Suprapubic skin (tissue), 4 donors: ENCODE results near the gene KCNH4. TPM values are rescaled to one million over a fixed set of nuclear protein-coding genes. Genes with fewer than 3 reads are reported as not detected.

ENCODE experiments used
- DNase-seq, 2 donors: peaks; one replicate each; pipeline ENCODE4 v3.0.0-alpha.2; 2019; ENCODE audit warnings: low spot score in 2 of 2
- H3K27ac ChIP-seq: fragments of 200-600 bp; sonication (generic); one replicate; pipeline ENCODE4 v1.5.1; 2019
- H3K27me3 ChIP-seq: fragments of 200-600 bp; sonication (generic); one replicate; pipeline ENCODE4 v1.5.1; 2019
- H3K36me3 ChIP-seq: fragments of 200-600 bp; sonication (generic); one replicate; pipeline ENCODE4 v1.5.1; 2019
- H3K4me1 ChIP-seq: fragments of 200-600 bp; sonication (generic); one replicate; pipeline ENCODE4 v1.5.1; 2019
- H3K4me3 ChIP-seq: fragments of 200-600 bp; sonication (generic); one replicate; pipeline ENCODE4 v1.5.1; 2019; ENCODE audit warnings: mild to moderate bottlenecking
- H3K9me3 ChIP-seq: fragments of 200-600 bp; sonication (generic); one replicate; pipeline ENCODE4 v1.5.1; 2019
- EP300 ChIP-seq: sonication (generic); formaldehyde crosslinking; IDR thresholded peaks from one replicate; pipeline ENCODE4 v1.6.1; 2017; ENCODE audit warnings: antibody characterized with exemption
- POLR2A ChIP-seq, 2 donors: fragments of 450-650 bp; IDR thresholded peaks; one replicate each; pipeline ENCODE4 v1.6.1; 2017; ENCODE audit warnings: antibody characterized with exemption in 2 of 2, mild to moderate bottlenecking in 2 of 2, moderate library complexity in 2 of 2
- POLR2AphosphoS5 ChIP-seq, 3 donors: sonication (generic); formaldehyde crosslinking; IDR thresholded peaks; one replicate each; pipeline ENCODE4 v1.6.1; 2017; ENCODE audit warnings: antibody characterized with exemption in 3 of 3
- WGBS: methylation state at CpG from one replicate; pipeline ENCODE4 v1.1.5; 2018; 5-methylcytosine and 5-hydroxymethylcytosine counted together
- total RNA-seq, 4 donors: library from RNA; depleted of rRNA; stranded (reverse); fragments of >200 nt; gene quantifications; one replicate each; pipeline ENCODE4 v1.1.0, GENCODE V29; 2016
- TF ChIP-seq, protein P1 (sequence below), 2 donors: fragments of 200-600 bp in 1 of 2; fragments of 450-650 bp in 1 of 2; sonication (generic) in 1 of 2; IDR thresholded peaks; one replicate each; pipeline ENCODE4 v1.5.1; 2016 to 2019; ENCODE audit warnings: antibody characterized with exemption in 2 of 2, mild to moderate bottlenecking in 1 of 2, moderate library complexity in 1 of 2

The KCNH4 gene
- total RNA-seq, 4 donors from 2014 or later: not detected

GRCh38 chr17:42111265-42111636, 69.7 kb downstream of the KCNH4 start:
- WGBS: 90% methylated on average over 11 of the region's 11 CpGs
- Histone ChIP-seq H3K27ac (peak overlapping the region; percentile 92), H3K4me1 (peaks cover 33% of the 10 kb centered on the region), H3K9me3 (no peaks in the 10 kb centered on the region), H3K4me3 (peak overlapping the region; percentile 62), H3K36me3 (peaks cover 5% of the 10 kb centered on the region), H3K27me3 (no peaks in the 10 kb centered on the region)
- TF ChIP-seq EP300 (no peak), POLR2AphosphoS5 (IDR thresholded peaks at IDR 0.05) (no peak), POLR2A (IDR thresholded peaks at IDR 0.05) (no peak)
- TF ChIP-seq, protein P1, sequence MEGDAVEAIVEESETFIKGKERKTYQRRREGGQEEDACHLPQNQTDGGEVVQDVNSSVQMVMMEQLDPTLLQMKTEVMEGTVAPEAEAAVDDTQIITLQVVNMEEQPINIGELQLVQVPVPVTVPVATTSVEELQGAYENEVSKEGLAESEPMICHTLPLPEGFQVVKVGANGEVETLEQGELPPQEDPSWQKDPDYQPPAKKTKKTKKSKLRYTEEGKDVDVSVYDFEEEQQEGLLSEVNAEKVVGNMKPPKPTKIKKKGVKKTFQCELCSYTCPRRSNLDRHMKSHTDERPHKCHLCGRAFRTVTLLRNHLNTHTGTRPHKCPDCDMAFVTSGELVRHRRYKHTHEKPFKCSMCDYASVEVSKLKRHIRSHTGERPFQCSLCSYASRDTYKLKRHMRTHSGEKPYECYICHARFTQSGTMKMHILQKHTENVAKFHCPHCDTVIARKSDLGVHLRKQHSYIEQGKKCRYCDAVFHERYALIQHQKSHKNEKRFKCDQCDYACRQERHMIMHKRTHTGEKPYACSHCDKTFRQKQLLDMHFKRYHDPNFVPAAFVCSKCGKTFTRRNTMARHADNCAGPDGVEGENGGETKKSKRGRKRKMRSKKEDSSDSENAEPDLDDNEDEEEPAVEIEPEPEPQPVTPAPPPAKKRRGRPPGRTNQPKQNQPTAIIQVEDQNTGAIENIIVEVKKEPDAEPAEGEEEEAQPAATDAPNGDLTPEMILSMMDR (IDR thresholded peaks at IDR 0.05): no peak
- DNase-seq: no peak

- TF ChIP-seq EP300: no peak
- no peak for TF ChIP-seq POLR2AphosphoS5 (IDR thresholded peaks at IDR 0.05)
- TF ChIP-seq, protein P1 (IDR thresholded peaks at IDR 0.05): no peak
- TF ChIP-seq POLR2A (IDR thresholded peaks at IDR 0.05): no peak
- no peaks in the 10 kb centered on the region for H3K27me3 ChIP-seq
- no peak for DNase-seq
- no peak overlapping the region for H3K4me3 ChIP-seq
- H3K36me3 ChIP-seq: peaks cover 5% of the 10 kb centered on the region
- 87% methylated on average over 12 of the region's 18 CpGs for WGBS
- H3K9me3 ChIP-seq: no peaks in the 10 kb centered on the region
- H3K4me1 ChIP-seq: peaks cover 38% of the 10 kb centered on the region
- H3K27ac ChIP-seq: no peak overlapping the region
Measured at GRCh38 chr17:42110301-42111264, 70.4 kb downstream of the KCNH4 start.

DNA sequence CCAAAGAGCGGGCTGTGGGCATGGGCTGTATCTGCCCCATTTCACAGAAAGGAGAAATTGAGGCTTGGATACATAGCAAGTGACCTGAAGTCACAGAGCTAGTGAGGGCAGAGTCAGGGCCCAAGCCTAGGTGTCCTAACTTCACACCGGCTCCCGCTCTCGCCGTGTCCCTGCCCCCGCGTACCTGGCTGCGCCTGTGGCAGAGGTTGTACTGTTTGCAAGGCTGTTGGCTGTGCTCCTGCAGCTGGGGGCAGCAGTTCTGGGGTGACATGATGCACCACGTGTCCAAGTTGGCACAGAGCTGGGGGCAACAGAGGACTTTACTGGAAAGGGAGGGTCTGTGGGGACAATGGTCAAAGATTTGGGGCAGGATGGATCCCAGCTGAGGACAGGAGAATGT, 71.9 kb downstream of the KCNH4 start:
- peaks cover 10% of the 10 kb centered on the region for H3K36me3 ChIP-seq
- H3K4me3 ChIP-seq: no peak overlapping the region
- H3K27ac ChIP-seq: no peak overlapping the region
- peaks cover 39% of the 10 kb centered on the region for H3K4me1 ChIP-seq
- TF ChIP-seq, protein P1 (IDR thresholded peaks at IDR 0.05): no peak
- TF ChIP-seq POLR2A (IDR thresholded peaks at IDR 0.05) (no peak), EP300 (no peak), POLR2AphosphoS5 (IDR thresholded peaks at IDR 0.05) (no peak)
- no peaks in the 10 kb centered on the region for H3K27me3 ChIP-seq
- no peak for DNase-seq
- no peaks in the 10 kb centered on the region for H3K9me3 ChIP-seq
- WGBS: 96% methylated on average over 9 of the region's 9 CpGs

DNA sequence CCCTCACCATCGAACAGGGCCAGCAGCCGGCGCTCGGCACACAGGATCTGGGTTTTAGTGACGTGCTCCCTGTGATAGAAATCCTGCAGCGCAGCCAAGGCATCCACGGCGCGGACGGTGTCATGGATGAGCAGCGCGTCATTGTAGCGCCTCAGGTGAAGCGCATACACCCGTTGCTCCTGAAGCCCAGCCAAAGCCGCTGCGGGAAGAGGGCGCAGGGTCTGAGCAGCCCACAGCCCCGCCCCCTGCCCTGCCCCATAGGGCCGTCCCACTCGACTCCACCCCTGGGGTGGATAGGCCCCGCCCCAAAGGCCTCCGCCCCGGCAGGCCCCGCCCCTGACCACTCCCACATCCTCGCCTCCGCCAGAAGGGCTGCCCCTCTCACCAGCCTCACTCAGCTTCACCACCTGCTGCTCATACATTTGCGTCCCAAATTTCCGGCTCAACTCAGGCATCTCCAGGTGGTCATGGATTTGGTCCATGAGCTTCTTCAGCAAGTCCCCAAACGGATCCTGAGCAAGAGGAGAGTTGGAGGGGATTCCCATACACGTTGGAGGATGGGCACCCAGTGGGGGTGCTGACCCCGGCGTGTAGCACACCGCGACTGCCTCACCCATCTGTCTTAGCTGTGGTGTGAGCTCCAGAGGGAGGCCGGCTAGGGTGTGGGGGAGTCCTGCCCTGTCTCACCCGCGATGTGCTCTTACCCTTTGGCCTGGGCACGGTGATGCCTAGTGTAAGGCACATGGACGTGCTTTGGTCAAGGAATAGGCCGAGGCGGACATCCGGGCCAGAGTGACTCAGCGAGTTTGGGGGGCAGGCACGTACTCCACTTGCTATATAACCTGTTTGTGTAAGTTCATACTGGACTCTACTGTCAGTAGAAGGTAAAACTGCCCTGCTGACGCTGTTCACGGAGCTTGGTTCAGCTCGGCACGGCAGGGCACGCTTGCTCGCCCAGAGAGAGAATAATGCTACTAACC, 73.1 kb downstream of the KCNH4 start:
- H3K27me3 ChIP-seq: no peaks in the 10 kb centered on the region
- peak overlapping the region; percentile 33 for H3K4me3 ChIP-seq
- no peaks in the 10 kb centered on the region for H3K9me3 ChIP-seq
- TF ChIP-seq, protein P1 (IDR thresholded peaks at IDR 0.05): no peak
- TF ChIP-seq EP300: no peak
- no peak for TF ChIP-seq POLR2A (IDR thresholded peaks at IDR 0.05)
- TF ChIP-seq POLR2AphosphoS5 (IDR thresholded peaks at IDR 0.05): no peak
- DNase-seq: peak in 1 of 2 donors; percentile 87
- H3K4me1 ChIP-seq: peaks cover 31% of the 10 kb centered on the region
- no peak overlapping the region for H3K27ac ChIP-seq
- peaks cover 14% of the 10 kb centered on the region for H3K36me3 ChIP-seq
- 59% methylated on average over 49 of the region's 51 CpGs for WGBS
